GM21526 (cell line): Measurements from ENCODE around the gene CELF3.

Experiments used
- ATAC-seq: cut with Tn5 transposase; IDR thresholded peaks from one replicate; pipeline ENCODE4 v1.9.1; 2021; ENCODE audit warnings: moderate library complexity; ENCODE audit not compliant: unreplicated experiment, low FRiP score

CELF3 gene

DNA sequence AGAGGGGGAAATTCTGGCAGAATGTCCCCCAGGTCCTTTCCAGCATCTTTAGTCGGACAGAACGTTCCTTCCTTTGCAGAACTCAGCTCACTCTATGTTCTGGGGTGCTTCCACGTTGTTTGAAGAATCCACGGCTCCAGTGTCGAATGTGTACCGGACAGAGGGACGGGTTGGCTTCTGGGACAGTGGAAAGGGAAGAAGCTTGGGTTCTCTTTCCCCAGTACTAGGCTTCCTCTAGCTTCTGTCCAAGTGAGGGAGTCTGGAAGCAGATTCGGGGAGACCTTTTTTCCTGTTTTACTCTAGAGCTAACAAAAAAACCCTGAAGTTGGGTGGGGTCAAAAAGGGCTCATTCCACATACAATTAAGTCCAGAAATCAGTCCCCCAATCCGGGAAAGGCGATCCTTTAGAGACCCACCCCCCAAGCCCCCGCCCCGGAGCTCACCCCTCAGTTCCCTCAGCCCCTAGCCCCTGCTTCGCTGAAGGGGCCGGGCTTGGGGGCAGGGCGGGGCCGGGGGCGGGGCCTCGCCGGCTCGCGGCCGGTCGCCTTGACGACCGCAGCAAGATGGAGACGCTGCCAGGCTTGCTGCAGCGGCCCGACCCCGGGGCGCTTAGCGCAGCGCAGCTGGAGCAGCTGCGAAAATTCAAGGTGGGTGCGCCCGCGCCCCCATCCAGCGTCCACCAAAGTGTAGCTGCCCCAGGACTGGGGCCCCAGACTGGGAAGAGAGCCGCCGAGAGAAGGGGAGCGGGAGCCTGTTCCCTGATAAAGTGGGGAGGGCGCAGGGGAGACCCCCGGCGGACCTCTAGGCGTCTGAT is 4.6 kb upstream of the CELF3 start, which contains the start of gene RIIAD1:
RIIAD1 (plus strand) TSS at position 549 of the 814 bp plus-strand sequence; CDS start at position 564, 15 bp downstream.
- ATAC-seq: no peak

GRCh38 chr1:151720554-151720953 is 4.0 kb upstream of the CELF3 start:
- no peak for ATAC-seq

- no peak for ATAC-seq
Measured at GRCh38 chr1:151720125-151720524, 3.5 kb upstream of the CELF3 start.

- no peak for ATAC-seq
Measured at GRCh38 chr1:151718666-151719065, 2.1 kb upstream of the CELF3 start.

DNA sequence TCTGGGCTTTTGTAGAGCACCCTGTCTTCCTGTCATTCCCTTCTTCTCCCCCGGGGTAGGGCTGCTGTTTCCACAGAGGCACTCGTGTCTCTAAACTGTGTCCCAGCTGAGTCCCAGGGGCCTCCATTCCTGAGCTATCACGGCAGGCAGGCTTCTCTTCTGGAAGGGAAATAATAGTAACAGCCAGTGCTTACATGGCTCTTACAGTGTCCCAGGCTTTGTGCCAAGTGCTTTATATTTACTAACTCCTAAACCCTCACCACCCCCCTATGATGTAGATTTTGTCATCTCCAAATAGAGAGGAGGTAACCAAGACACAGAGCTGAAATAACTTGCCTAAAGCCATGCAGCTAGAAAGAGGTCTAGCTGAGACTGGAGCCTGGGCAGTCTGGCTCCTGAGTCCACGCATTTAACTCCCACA is 1.4 kb upstream of the CELF3 start:
- no peak for ATAC-seq

DNA sequence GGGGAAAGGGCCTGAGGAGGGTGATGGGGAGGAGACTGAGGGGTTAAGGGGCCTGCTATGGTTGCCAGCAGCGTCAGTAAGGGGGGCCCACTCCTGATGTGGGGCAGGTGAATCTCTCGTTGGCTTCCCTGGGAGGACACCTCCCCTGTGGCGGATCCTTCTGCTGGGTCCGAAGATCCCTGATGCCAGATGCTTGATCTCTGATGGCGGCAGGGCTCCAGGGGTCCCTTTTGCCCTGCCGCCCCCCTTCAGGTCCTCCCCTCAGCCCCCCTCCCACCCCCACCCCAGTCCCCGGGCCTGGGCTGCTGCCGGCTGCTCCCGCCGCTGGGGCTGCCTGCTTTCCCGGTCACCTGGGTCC is 219 bp downstream of the CELF3 start:
- no peak for ATAC-seq

- ATAC-seq: no peak
Measured at GRCh38 chr1:151715726-151716404, 738 bp downstream of the CELF3 start.

DNA sequence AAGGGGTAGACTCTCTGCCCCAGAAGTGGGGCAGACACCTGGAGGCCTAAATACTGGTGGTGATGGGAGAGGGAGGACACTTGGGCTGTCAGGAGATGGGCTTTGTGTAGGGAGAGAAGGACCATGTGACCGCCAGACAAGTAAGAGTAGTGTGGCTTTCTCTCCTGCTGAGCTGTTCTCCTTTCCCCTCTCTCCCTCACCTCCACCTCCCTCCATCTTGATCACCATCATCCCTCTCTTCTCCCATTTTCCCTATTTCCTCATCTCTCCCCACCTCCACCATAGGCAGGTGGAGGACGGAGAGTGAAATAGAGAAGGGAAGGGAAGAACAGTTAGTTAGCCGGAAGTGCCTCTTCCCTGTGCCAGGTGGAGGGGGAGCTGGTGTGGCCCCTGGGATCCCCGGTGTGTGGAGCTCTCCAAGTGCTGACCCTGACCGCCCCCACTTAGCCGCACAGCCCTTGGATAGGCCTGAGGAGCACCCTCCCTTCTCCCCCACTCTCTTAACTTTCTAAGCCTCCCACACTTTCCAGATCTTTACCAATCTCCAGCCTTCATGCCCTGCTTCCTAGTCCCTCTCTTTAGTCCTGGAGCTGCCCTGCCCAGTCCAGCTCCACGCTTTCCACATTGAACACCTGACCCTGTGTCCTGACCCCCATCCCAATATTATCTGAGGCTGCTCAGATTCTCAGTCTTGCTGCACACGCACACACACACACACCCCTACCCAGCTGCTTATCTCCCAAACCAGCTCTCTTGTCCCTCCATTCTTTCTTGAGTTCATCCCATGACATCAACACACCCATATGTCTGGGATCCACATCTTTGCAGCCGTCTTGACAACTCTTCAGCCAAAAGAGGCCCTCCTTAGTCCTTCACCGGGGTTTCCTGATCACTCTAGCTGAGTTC is 1.5 kb downstream of the CELF3 start:
- ATAC-seq: no peak

GRCh38 chr1:151713874-151714273 is 2.7 kb downstream of the CELF3 start:
- ATAC-seq: no peak

DNA sequence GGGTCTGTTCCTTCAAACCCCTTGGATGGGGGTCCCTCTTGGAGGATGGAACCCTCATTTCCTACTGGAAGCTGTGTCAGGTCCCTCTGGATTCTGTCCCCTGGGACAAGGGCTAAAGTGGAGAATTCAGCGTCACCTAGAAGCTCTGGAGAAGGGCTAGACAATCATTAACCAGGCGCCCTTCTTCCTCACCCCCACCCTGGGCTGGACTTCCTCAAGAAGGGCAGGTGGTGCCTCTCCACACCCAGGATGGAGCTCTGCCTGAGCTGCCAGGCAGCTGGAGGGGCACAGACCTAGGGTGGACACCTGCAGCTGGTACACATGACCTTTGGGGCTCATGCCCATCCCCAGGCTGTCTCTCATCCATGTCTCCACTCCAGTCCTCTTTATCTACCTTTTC is 3.6 kb downstream of the CELF3 start:
- no peak for ATAC-seq

GRCh38 chr1:151711951-151712350 is 4.7 kb downstream of the CELF3 start:
- ATAC-seq: no peak

GRCh38 chr1:151711044-151711800 is 5.4 kb downstream of the CELF3 start:
- ATAC-seq: no peak

DNA sequence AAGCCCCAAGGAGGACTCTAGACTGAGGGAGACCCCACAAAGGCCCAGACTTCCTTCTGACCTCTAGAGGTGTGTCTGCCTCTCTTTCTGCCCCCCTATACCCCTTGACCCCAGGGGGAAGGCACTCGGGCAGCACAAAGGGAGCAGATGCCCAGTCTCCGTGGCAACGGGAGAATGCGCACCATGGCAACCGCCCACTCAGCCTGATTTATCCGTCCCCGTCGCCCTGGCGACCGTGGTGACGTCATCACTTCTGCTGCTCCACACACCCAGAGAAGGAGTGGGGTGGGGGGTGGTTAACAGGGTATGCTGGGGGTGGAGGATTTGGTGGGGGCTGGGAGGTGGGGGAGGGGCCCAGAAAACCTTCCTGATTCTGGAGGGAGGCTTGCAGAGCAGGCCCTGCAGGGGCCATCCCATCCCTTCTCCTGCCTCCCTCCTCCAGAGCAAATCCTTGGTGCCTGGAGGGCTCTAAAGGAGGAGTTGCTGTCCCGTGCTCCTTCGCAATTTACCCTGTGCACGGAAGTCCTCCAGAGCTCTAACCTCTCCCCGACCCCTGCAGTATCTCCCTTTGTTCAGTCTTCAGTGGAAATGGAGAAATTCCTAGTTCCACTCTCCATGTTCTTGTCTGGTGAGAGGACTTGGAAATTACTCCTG is 6.3 kb downstream of the CELF3 start:
- no peak for ATAC-seq

- ATAC-seq: no peak
Measured at GRCh38 chr1:151708891-151709290, 7.7 kb downstream of the CELF3 start.

GRCh38 chr1:151707541-151708065 is 9.0 kb downstream of the CELF3 start:
- no peak for ATAC-seq

DNA sequence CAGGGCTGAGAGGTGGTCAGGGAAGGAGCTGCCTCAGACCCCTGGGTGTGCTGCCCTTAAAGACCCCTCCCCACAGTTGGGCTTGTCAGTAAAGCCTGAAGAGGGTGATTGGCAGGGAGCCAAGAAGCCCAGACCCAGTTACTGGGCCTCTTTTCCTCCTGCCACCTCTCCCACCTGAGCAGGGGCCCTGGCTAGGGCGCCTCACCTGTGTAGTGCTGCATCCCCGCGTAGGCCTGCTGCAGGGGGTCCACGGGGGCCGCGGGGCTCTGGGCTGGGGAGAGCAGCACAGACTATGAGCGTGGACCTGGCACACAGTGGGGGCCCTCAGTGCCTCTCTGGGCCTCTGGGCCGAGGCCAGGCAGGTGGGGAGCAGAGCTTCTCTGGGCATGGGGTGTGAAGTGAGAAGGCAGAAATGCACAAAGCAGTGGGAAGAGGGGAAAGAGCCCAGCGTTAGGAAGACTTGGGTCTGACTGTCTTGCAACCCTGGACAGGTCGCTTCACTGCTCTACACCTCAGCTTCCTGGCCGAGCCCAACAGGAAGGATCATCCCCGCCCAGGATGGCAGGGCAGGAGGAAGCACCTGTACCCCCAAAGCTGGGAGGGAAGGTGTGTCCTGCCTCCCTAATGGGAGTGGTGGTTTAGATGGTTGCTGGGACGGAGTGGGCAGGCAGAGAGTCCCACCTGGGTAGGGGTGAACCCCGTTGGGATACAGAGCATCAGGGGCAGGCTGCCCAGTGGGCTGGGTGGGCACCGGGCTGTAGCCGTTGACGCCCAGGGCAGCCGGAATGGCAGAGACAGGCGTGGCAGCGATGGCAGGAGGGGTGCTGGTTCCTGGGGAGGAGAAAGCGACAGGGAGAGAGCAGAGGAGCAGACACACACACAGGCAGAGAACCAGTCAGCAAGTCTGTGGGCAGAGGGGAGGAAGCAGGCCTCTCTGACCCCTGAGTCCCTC is 9.9 kb downstream of the CELF3 start:
- ATAC-seq: no peak

DNA sequence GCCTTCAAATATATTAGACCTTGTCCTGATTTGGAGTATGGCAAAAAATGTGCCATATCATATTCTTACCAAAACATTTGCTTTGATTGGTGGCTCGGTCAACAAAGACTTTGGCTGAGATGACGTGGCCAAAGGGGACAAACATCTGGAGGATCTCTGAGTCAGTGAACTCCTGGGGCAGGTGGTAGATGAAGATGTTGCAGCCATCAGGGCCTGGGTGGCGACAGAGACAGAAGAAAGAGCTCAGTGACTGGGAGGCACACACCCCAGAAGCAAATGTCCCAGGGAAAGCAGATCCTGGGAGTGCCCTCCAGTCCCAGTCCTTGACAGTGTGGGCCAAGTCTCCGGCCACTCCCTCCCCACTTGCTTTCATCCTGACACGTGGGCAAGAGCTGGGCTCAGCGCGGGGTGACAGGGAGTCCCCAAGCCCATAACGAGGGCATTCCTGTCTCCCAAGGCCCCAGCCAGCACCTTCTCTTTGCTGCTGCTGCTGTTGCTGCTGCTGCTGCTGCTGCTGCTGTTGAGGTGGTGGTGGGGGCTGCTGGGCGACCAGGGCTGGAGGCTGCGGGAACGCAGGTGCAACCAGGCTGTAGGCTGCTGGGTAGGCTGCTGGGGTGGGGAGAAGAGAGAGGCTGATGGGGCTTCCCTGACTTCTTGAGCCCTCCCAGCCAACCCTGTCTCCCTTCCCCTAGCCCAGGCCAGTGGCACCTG is 10.7 kb downstream of the CELF3 start:
- ATAC-seq: no peak

DNA sequence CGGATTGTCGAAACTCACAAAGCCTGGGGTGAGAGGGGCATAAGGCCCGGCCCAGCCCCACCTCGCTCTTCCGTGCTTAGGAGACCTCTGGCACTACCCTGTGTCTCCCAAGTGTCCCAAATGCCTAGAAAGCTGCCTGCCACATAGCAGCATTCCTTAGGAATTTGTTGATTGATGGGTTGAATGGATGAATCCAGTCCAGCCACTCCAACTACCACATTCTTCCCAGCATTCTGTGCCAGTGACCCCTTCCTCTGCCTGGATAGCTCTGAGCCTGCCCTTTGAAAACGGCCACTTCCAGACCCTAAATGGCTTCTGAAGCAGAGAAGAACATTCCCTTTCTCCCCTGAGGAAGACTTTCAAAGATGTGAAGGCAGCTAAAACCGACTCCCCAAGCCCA is 11.5 kb downstream of the CELF3 start:
- no peak for ATAC-seq
